ENCODE measurements around the gene TOR1AIP1.

The TOR1AIP1 gene

DNA sequence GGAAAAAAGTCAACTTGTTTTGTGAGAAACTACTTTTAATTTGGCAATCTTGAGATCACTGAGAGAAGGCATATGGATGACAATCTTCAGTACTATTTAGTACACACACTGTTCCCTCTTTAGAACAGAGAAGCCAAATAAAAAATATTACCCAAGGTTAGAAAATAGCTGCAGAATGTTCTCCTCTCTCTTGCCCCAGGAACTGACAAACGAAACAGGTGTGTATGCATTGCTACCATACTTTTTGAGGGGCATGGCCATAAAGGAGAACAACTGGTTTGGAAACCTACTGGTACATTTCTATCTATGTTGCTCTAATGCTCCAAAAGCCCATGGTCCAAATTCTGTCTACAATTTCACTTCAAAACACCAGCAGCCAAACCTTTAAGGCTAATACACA, 10.1 kb upstream of the TOR1AIP1 start:
- CTCF ChIA-PET = interaction anchor here (0.6 kb wide), 1 partner anchor 23 kb away, joined by 3 read pairs; no protein-coding TSS in a partner anchor
- TF ChIP-seq, protein P1, sequence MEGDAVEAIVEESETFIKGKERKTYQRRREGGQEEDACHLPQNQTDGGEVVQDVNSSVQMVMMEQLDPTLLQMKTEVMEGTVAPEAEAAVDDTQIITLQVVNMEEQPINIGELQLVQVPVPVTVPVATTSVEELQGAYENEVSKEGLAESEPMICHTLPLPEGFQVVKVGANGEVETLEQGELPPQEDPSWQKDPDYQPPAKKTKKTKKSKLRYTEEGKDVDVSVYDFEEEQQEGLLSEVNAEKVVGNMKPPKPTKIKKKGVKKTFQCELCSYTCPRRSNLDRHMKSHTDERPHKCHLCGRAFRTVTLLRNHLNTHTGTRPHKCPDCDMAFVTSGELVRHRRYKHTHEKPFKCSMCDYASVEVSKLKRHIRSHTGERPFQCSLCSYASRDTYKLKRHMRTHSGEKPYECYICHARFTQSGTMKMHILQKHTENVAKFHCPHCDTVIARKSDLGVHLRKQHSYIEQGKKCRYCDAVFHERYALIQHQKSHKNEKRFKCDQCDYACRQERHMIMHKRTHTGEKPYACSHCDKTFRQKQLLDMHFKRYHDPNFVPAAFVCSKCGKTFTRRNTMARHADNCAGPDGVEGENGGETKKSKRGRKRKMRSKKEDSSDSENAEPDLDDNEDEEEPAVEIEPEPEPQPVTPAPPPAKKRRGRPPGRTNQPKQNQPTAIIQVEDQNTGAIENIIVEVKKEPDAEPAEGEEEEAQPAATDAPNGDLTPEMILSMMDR (conservative IDR thresholded peaks at IDR 0.05; ENCODE audit: low read depth) = no peak
- POLR2A ChIA-PET (ENCODE audit: low non-redundant PET) = no interaction called here
- DNase-seq (ENCODE audit: low spot score) = no peak
- no peak overlapping the region for H3K27ac ChIP-seq

DNA sequence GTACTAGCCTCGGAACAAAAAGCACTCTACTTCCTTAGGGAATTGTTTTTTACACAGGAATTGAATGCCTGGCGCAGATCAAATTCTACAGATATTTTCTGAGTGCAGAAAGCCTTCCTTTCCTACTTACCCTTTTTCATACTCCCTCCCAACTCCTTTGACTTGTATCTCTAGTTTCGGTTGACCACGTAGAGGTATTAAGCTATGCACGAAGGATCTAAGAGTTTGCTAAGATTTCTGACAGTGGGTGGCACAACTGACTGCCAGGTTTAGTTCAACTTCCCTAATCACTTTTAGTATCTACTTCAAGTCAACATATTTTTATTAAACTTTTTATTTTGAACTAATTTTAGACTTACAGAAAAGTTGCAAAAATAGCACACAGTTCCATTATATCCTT, 9.5 kb upstream of the TOR1AIP1 start:
- DNase-seq (ENCODE audit: low spot score) = no peak
- TF ChIP-seq, protein P1 (conservative IDR thresholded peaks at IDR 0.05; ENCODE audit: low read depth) = no peak
- POLR2A ChIA-PET (ENCODE audit: low non-redundant PET) = no interaction called here
- no peak overlapping the region for H3K27ac ChIP-seq
- CTCF ChIA-PET = interaction anchor here (0.6 kb wide), 1 partner anchor 24 kb away, joined by 3 read pairs; no protein-coding TSS in a partner anchor

DNA sequence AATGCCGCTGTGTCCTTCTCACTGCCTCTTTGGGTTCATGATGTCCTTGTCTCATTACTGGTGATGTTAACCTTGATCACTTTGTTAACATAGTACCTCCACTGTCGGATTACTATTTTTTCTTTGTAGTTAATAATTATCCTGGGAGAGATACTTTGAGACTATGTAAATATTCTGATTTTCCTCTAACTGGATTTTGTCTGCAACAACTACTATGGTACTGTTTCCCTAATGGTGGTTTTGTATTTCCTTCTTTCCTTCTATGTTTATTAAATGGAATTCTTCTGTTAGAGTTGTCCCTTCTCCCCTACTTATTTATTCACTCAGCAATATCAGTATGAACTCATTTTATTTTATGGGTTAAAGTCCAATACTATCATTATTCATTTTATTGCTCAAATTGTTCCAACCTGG, 8.6 kb upstream of the TOR1AIP1 start:
- TF ChIP-seq, protein P1 (conservative IDR thresholded peaks at IDR 0.05; ENCODE audit: low read depth) = no peak
- ChIA-PET CTCF (no interaction called here), POLR2A (ENCODE audit: low non-redundant PET) (no interaction called here)
- DNase-seq (ENCODE audit: low spot score) = no peak
- no peak overlapping the region for H3K27ac ChIP-seq

DNA sequence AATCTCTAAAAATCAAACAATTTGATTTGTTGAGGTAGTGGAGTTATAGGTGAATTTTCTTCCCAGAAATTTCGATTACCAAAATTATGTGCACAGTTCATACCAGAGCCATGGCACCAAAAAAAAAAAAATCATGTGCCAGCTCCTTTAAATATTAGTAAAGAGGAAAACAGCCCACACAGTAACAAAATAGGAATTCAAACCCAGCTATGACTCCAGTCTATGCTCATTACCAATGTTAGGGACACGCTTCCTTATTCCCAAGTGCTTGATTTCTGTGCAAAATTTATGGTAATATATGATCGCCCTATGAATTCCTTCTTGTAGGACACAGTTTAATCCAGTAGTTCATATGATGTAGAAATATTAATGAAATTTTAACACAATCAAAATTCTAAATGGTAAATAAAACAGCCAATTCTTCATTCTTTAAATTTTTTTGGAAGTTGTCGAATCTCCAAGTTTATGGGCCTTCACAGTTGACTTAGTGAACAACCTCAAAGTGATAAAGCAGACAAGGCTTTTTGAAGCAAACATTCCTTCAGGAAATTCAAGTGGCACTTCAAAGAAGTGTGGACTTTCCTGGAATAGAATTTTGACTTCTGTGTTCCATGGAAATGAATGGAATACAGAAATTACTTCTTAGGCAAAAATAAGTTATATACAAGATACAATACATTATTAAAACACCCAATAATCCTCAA, 6.3 kb upstream of the TOR1AIP1 start:
- H3K27ac ChIP-seq = no peak overlapping the region
- TF ChIP-seq, protein P1 (conservative IDR thresholded peaks at IDR 0.05; ENCODE audit: low read depth) = no peak
- POLR2A ChIA-PET (ENCODE audit: low non-redundant PET) = no interaction called here
- CTCF ChIA-PET = interaction anchor here (0.5 to 1.0 kb wide), 4 partner anchors 9 to 602 kb away, joined by 3 read pairs; no protein-coding TSS in a partner anchor
- DNase-seq (ENCODE audit: low spot score) = no peak

DNA sequence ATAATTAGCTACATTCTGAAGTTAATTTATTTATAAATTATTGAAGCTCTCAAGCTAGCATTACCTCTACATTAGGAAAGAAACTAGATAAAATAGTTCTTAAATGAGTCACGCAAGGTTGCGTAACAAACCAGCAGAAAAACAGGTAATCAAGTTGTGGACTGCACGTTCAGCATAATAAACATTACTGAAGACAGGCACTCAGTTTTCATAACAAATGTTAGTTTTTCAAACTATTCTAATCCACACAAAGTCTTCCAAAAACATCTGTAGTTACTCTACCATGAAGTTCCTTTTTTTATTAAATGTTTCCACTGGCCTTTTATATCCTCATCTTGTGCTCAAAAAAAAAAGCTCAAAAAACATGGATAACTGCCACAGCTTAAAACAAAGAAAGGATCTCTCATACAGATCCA, 5.8 kb upstream of the TOR1AIP1 start:
- CTCF ChIA-PET = interaction anchor here (0.5 to 1.0 kb wide), 3 partner anchors 10 to 602 kb away, joined by 3 read pairs; no protein-coding TSS in a partner anchor
- DNase-seq (ENCODE audit: low spot score) = peak; percentile 40
- H3K27ac ChIP-seq = no peak overlapping the region
- POLR2A ChIA-PET (ENCODE audit: low non-redundant PET) = no interaction called here
- TF ChIP-seq, protein P1 (conservative IDR thresholded peaks at IDR 0.05; ENCODE audit: low read depth) = no peak

DNA sequence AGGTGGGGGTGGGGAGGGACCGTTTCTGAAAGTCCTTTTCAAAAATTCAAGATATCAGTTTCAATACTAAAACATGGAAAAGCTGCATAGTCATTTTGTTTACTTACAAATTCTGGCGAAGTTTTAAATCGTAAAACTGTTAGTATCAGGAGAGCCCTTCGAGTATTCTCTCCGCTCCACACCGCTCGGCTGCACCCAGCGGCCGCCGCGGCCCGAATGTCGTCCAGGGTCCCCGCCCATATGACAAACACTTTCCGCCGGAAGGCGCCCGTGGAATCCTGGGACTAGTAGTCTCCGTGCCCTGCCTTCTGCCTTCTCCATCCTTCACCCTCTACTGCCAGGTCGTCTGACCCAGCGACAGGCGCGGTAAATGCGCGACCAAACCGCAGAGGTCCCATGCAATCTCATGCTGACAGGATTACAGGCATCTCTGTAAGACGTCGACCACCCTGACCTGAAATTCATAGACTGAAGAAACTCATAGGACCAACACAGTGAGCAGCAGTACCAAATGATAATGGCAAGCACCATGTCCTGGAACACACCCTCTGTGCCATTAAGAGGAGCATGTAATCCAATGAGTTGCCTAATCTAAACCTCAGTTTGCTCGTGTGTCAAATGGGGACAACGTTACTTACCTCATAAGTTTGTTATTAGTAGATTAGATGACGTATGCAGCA, 4.4 kb upstream of the TOR1AIP1 start, which contains the start of gene TOR1AIP2:
Gene TOR1AIP2, minus strand, starts transcription at position 218 of the 680 bp plus-strand sequence. CDS start 25,138 bp downstream, outside the sequence.
- TF ChIP-seq, protein P1 (conservative IDR thresholded peaks at IDR 0.05; ENCODE audit: low read depth) = no peak
- peak; percentile 73 for DNase-seq (ENCODE audit: low spot score)
- ChIA-PET POLR2A (ENCODE audit: low non-redundant PET) (interaction anchor here (0.7 kb wide), 1 partner anchor 24 kb away, joined by 3 read pairs; no protein-coding TSS in a partner anchor), CTCF (no interaction called here)
- peak within 1 kb of the TSS; percentile 63 for H3K27ac ChIP-seq
